ENCODE measurements around the gene C12orf60. TPM values are rescaled to one million over a fixed set of nuclear protein-coding genes. Genes with fewer than 3 reads are reported as not detected.

The C12orf60 gene
- total RNA-seq, 4 donors from 2014 or later = 0.88 TPM; not detected in 3

DNA sequence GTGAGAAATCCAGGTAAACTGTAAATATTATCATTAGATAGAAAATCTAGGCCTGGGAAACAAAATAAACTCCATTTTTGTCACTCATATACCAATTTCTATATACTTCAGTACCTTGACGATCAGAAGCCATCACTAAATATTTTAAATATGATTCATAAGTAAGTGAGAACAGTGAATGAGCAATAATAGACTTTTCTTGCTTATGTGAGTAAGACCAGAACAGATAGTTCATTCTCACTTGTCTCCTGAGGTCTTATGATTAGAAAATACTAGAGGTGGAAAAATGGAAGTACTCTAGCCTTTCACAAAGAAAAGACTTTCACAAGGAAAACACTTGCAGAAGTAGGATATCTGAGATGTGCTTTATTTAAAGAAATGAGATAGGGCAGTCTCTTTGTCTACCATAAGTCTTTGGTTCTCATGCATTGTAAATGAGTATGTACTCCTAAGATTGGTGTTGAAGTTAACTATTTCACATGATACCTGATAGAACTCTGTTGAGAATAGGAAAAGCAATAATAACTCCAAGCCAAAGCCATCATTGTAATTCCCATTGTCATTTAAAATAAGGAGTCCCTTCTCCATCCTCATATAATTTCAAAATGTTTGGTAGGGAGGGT lies 20.7 kb downstream of the C12orf60 start:
- Histone ChIP-seq H3K27me3 (no peaks in the 10 kb centered on the region), H3K4me3 (no peak overlapping the region), H3K36me3 (no peaks in the 10 kb centered on the region), H3K4me1 (no peaks in the 10 kb centered on the region), H3K9me3 (no peaks in the 10 kb centered on the region), H3K27ac (no peak overlapping the region)
- DNase-seq = no peak
- TF ChIP-seq, protein P1, sequence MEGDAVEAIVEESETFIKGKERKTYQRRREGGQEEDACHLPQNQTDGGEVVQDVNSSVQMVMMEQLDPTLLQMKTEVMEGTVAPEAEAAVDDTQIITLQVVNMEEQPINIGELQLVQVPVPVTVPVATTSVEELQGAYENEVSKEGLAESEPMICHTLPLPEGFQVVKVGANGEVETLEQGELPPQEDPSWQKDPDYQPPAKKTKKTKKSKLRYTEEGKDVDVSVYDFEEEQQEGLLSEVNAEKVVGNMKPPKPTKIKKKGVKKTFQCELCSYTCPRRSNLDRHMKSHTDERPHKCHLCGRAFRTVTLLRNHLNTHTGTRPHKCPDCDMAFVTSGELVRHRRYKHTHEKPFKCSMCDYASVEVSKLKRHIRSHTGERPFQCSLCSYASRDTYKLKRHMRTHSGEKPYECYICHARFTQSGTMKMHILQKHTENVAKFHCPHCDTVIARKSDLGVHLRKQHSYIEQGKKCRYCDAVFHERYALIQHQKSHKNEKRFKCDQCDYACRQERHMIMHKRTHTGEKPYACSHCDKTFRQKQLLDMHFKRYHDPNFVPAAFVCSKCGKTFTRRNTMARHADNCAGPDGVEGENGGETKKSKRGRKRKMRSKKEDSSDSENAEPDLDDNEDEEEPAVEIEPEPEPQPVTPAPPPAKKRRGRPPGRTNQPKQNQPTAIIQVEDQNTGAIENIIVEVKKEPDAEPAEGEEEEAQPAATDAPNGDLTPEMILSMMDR (IDR thresholded peaks at IDR 0.05) = no peak
- TF ChIP-seq POLR2A (IDR thresholded peaks at IDR 0.05) = no peak

DNA sequence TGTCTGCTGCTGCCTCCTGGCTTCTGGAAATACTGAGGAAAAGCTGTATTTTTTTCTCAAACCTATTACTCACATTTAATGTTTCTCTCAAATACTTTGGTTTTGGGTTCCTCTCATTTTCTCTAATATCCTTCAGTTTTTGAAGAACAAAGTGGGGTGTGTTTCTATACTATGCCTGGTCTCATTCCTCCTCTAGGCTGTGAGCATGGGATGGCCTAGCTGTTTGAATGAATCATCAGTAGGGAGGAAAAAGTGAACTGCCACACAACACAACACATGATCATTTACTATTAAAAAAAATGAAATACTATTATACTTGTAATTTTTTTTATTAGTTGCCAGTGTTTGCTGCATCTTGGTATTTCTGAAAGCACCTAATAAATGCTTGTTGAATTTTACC lies 21.8 kb downstream of the C12orf60 start:
- H3K36me3 ChIP-seq = no peaks in the 10 kb centered on the region
- no peak overlapping the region for H3K4me3 ChIP-seq
- no peak for DNase-seq
- TF ChIP-seq POLR2A (IDR thresholded peaks at IDR 0.05) = no peak
- TF ChIP-seq, protein P1 (IDR thresholded peaks at IDR 0.05) = no peak
- H3K9me3 ChIP-seq = no peaks in the 10 kb centered on the region
- no peak overlapping the region for H3K27ac ChIP-seq
- H3K27me3 ChIP-seq = no peaks in the 10 kb centered on the region
- H3K4me1 ChIP-seq = no peaks in the 10 kb centered on the region

DNA sequence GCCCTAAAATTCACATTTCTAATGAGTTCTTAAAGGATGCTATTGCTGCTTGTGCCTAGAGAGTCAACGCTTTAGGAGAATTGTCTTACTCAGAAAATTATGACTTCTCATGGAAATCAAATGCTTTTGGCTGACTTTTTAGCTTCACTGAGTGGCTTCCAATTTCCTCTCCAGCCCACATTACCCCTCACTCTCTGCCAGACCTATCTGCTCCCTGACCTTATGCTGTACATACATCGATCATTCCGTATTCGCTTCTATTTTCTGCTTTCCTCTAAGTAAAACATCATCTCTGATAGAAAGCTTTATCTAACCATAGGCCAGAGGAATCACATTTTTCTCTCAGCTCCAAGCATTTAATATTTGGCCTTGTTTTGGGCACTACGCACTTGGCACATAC lies 23.0 kb downstream of the C12orf60 start:
- Histone ChIP-seq H3K4me3 (no peak overlapping the region), H3K4me1 (no peaks in the 10 kb centered on the region), H3K27ac (no peak overlapping the region), H3K9me3 (no peaks in the 10 kb centered on the region), H3K27me3 (no peaks in the 10 kb centered on the region), H3K36me3 (no peaks in the 10 kb centered on the region)
- no peak for DNase-seq
- no peak for TF ChIP-seq POLR2A (IDR thresholded peaks at IDR 0.05)
- TF ChIP-seq, protein P1 (IDR thresholded peaks at IDR 0.05) = no peak

DNA sequence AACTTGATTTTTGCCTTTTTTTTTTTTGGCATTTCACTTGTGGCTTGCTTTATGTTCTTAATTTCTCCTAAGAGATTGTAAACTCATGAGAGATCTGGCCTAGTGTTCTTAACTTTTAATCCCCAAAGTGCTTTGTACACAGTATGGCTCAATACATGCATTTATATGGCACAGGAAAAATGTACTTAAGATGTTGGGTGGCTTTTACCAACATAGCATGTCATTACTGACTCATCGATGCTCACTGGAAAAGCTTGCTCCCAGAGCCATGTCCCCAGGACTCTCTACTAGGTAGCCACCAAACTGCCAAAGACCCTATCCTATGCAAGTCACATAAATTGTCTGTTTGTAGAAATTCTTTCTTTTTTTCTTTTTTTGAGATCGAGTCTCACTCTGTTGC lies 23.6 kb downstream of the C12orf60 start:
- no peak for DNase-seq
- TF ChIP-seq POLR2A (IDR thresholded peaks at IDR 0.05) = no peak
- TF ChIP-seq, protein P1 (IDR thresholded peaks at IDR 0.05) = no peak
- Histone ChIP-seq H3K27ac (no peak overlapping the region), H3K4me1 (no peaks in the 10 kb centered on the region), H3K4me3 (no peak overlapping the region), H3K36me3 (no peaks in the 10 kb centered on the region), H3K9me3 (no peaks in the 10 kb centered on the region), H3K27me3 (no peaks in the 10 kb centered on the region)

DNA sequence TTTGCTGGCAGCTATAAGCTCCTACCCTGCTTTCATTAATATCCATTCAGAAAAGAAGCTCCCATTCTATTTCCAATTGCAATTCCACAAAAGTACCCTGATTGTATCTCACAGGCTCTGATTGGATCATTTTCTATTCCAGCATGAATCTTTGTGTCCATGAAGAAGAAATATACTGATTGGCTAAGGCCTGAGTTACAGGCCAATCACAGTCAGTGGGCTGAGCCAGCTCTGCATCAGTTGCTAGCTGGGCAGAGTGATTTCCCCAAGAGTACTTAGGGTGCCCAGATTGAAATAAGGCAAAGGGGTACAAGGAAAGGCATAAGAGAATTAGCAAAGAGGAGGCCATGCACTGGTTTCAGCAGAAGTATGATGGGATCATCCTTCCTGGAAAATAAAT lies 25.4 kb downstream of the C12orf60 start:
- Histone ChIP-seq H3K4me1 (no peaks in the 10 kb centered on the region), H3K4me3 (no peak overlapping the region), H3K27me3 (no peaks in the 10 kb centered on the region), H3K27ac (no peak overlapping the region), H3K36me3 (no peaks in the 10 kb centered on the region), H3K9me3 (no peaks in the 10 kb centered on the region)
- DNase-seq = no peak
- no peak for TF ChIP-seq POLR2A (IDR thresholded peaks at IDR 0.05)
- TF ChIP-seq, protein P1 (IDR thresholded peaks at IDR 0.05) = no peak

DNA sequence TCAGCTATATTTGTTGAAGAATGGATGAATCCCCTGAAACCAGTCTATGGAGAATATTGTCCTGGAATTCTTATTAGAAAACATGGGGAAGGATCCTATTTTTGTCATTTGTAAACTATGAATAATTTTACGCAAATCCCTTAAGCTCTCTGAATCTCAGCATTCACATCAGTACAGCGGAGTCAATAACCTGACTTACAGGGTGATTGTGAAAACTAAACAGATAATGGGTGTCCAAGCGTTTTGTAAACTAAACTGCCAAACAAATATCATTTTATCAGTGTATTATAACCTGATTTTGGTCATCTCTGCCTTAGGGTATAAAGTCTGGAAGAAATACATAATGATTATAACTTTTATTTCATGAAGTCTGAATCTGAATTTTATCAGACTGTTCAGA lies 29.9 kb downstream of the C12orf60 start:
- H3K9me3 ChIP-seq = no peaks in the 10 kb centered on the region
- no peaks in the 10 kb centered on the region for H3K27me3 ChIP-seq
- no peaks in the 10 kb centered on the region for H3K4me1 ChIP-seq
- H3K27ac ChIP-seq = no peak overlapping the region
- DNase-seq = no peak
- H3K4me3 ChIP-seq = no peak overlapping the region
- TF ChIP-seq, protein P1 (IDR thresholded peaks at IDR 0.05) = no peak
- TF ChIP-seq POLR2A (IDR thresholded peaks at IDR 0.05) = no peak
- H3K36me3 ChIP-seq = no peaks in the 10 kb centered on the region
